ENCODE data around the gene SGSM2.

DNA sequence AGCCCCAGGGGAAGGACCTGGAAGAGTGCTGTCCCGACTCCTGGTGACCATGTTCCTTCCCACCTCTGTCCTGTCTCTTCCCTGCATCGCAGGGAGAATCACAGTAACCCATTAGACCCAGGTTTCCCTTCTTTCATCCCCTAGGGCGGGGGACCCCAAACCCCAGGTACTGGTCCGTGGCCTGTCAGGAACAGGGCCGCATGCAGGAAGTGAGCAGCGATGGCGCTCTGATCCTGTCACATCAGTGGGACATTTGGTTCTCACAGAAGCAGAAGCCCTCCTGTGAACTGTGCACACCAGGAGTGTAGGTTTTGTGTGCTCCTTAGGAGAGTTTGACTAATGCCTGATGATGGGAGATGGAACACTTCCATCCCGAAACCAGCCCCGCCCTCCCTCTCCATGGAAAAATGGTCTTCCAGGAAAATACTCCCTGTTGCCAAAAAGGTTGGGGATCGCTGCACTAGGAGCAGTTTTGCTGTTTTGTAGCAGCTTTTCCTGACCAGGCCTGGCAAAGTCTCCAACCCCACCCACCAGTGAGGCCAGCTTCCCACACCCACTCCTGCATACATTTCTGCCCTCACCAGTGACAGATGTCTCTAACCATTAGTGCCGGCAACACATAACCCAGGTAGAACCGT is 53.0 kb downstream of the SGSM2 start:
- TF ChIP-seq CTCF (IDR thresholded peaks at IDR 0.05), result no peak
- no peak for TF ChIP-seq POLR2AphosphoS5 (IDR thresholded peaks at IDR 0.05; ENCODE audit: low read depth, low read length)
